Femur (tissue), 1 donor: ENCODE data around the gene GRIN2A.
A peak's percentile ranks its signal among the peaks of the same experiment; 100 is the strongest.

Experiments used
- DNase-seq: peaks from one replicate; pipeline ENCODE4 v3.0.0-alpha.2; 2017

Gene GRIN2A

GRCh38 chr16:9805109-9805508 is 377.1 kb downstream of the GRIN2A start:
- DNase-seq: no peak

DNA sequence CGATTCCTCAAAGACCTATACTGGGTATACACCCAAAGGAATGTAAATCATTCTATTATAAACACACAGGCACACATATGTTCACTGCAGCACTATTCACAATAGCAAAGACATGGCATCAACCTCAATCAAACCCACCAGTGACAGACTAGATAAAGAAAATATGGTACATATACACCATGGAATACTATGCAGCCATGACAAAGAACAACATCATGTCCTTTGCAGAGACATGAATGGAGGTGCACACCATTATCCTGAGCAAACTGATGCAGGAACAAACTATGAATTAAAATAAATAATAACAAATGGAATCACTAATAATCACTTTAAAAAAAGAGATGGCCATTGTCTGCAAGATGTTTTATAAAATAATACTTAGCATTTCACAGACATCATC is 380.1 kb downstream of the GRIN2A start:
- no peak for DNase-seq

DNA sequence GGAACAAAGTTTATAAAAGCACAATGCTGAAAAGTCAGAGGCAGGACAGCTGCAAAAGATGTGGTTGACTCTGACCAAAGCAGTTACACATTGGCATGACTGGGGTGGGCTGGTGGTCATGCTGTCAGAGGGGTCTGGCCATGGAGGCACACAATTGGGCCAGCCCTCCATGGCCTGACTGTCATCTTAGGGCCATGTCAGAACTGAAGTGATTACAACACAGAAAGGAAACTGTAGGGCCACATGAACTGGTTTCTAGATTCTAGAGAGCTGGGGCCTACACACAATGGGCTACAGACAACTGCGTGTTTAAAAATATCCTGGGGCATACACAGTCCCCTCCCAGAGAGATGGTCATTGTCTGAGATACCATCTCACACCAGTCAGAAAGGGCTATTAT is 380.6 kb downstream of the GRIN2A start:
- DNase-seq: no peak

GRCh38 chr16:9800186-9800738 is 382.0 kb downstream of the GRIN2A start:
- no peak for DNase-seq

- no peak for DNase-seq
These were observed 383.2 kb downstream of the GRIN2A start for GRCh38 chr16:9798952-9799580.

- no peak for DNase-seq
These were observed 383.8 kb downstream of the GRIN2A start for GRCh38 chr16:9798474-9798873.

DNA sequence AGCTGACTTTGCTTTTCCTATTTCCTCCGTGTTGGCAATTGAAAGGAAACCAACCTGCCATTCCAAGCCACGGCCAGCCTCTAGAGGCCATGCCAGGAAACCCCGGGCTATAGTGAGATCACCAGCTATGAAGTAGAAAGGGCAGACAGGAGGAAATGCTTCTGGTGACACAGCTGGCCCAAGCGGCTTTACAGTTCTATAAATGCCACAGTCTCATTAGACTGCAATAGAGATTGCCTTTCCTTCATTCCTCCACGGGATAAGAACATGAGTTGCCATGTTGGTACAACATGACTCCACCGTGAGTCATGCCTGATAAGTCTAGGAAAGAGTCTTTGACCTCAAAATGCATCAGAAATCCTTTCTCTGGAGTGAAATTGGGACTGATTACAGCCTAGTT is 384.9 kb downstream of the GRIN2A start:
- peak; percentile 15 for DNase-seq

DNA sequence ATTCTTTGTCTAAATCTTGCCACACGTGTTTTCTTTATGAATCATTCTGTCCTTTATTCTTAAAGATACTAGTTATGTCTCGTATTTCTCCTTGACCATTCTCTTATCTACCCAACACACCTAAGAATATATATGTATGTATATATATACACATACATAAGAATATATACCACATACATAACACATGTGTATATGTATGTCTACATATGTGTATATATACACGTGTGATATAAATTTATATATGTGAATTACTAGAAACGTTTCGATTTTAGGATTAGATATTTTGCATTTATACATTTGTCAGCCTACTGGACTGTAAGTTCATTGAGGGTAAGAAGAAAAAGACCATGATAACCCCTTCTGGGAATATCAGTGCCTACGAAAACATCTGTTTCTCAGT is 388.6 kb downstream of the GRIN2A start:
- DNase-seq: no peak

- DNase-seq: no peak
These were observed 390.7 kb downstream of the GRIN2A start for GRCh38 chr16:9791556-9791955.

GRCh38 chr16:9790199-9790598 is 392.0 kb downstream of the GRIN2A start:
- no peak for DNase-seq

DNA sequence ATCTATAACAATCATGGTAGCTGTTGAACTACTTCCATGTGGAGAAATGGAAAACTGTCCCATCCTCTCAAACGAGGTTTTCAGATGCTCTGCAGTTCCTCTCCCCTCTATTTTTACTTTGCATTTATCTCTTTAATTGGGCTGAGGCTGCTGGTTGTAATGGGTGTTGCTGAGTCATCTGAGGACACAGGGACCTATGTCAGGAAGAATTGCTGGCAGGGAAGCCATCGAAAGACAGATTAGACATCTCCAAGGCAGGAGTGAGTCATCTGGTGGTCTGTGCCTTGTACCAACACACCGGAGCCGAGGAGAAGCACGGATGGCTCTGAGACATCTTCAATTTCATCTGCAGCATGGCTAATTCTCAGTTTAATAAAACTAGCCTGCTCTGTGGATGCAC is 394.5 kb downstream of the GRIN2A start:
- DNase-seq: no peak

- DNase-seq: no peak
These were observed 401.4 kb downstream of the GRIN2A start for GRCh38 chr16:9780831-9781230.

DNA sequence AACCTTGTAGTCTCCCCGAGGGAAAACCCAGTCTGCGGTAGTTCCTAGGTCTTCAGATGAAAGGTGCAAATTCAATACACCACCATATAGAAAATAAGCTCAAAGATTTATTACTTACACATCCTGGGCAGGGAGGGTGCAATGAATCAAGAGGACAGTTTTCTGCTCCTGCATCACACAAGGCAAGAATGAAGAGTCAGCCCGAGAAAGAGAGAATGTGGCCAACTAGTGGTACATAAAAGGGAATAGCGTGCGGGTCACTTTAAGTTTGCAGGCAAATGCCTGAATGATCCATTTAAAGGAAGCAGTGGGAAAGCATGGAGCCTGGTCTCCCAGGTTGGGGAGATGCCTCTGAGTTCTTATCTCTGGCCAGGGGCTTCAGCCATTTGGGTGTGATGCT is 403.4 kb downstream of the GRIN2A start:
- no peak for DNase-seq

DNA sequence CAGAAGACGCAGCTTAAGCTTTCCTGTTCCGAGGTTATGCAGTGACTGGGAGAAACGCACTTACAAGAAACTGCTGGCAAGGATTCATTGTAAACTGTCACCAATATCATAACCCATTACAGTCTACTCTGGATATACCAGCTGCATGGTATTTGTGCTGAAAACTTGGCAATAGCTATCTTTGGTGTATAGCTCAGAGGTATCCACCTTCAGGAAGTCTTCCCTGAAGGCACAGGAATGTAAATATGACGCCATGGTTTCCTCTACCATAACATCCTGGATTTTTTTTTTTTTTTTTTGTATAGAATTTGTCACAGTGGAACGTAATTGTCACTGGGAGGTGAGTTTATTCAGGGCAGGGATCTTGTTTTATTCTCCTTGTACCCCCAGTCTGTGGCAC is 406.2 kb downstream of the GRIN2A start:
- no peak for DNase-seq

DNA sequence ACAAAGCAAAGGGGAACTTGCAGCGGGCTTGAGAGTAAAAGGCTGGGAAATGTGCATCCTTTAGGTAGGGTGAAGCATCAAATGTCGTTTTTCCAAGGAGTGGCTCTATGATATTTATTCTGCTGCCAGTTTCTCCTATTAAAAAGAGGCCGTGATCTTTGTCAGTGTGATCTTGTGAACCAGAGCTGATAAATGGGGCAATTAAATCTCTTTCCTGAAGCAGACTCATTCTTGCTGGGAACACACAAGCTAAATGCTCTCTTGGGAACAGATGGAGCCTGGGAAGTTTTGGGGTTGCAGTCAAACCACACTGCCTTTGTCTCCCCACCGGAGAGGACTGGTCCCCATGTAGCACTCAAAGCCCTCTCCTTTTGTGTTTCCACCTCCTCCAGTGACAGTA is 408.9 kb downstream of the GRIN2A start:
- DNase-seq: no peak

DNA sequence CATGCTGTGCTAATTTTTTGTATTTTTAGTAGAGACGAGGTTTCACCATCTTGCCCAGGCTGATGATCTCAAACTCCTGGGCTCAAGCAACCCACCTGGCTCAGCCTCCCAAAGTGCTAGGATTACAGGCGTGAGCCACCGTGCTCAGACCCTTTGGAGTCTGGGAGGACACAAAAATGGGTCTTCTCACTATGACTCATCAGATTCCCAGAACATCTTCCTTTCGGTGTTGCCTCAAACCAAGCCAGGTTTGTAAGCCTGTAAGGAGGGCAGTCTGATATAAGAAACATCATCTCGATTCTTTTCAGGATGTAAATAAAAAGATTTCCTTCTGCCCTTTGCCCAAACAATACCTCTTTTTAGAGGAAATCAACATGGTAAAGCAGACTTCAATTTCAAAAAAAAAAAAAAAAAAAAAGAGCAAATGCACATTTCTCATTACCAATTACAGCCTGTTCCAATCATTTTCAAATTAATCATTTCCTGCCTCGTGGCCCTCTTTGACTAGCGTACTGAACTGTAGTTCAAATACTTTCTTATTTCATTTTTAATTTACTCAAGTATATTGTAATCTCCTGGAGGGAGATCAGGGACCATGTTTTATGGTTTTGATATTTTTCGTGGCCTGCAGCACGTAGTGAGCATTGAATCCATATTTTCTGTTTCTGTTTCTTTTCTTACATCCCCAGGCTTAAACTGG is 409.6 kb downstream of the GRIN2A start:
- no peak for DNase-seq

DNA sequence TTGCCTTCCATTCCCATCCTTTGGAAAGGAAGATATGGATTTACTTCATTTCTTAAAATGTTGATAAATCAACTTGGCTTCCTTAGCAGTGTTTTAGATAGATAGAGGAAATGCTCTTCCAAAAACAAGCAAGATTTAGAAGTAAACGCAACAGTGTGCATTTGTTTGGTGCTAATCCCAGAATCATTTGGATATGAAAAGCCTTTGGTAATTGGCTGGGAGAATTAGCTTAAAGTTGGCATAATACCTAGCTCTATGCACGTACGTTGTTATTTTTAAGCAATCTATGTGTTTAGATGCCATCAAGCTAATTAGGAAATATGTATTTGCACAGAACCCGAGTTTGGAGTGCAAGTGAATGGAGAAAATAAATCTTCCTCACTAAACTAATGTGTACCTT is 415.3 kb downstream of the GRIN2A start:
- no peak for DNase-seq

- DNase-seq: no peak
These were observed 418.7 kb downstream of the GRIN2A start for GRCh38 chr16:9763505-9763904.

DNA sequence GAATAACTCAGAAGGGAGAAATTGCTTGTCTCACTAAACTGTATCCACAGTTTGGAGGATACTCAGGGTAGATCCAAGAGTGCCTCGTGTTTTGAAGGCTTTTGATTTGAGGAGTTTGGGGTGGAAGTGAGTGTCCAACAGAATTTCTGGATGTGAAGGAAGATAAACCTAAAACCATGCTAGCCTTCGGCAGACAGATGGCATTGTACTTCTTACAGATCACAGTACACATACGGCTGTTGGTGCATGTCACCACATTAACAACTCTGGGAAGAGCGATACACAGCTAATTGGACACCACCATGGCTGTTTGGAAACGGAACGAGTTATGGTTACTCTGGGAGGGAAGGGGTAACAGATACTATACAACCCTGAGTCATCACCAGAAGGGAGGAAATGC is 420.4 kb downstream of the GRIN2A start:
- no peak for DNase-seq

- DNase-seq: no peak
These were observed 424.5 kb downstream of the GRIN2A start for GRCh38 chr16:9757687-9758086.

- DNase-seq: no peak
These were observed 425.8 kb downstream of the GRIN2A start for GRCh38 chr16:9756434-9756833.

DNA sequence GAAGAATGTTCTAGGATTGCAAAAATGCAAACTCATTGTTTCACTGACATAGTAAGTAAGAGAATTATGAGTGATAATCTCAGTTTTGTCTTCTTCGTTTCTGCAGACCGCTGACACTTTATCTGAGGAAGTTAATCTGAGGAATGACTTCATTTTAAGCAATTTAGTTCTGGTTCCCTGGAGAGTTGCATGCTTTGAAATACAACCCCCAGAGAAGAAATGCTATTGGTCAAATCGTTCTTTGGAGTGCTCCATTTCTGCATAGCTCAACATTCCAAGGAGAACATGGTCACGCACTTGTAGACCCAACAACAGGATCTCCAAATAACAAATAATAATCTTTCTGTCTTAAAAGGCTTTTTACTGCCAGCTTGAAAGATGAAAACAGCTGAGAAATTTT is 427.1 kb downstream of the GRIN2A start:
- no peak for DNase-seq

DNA sequence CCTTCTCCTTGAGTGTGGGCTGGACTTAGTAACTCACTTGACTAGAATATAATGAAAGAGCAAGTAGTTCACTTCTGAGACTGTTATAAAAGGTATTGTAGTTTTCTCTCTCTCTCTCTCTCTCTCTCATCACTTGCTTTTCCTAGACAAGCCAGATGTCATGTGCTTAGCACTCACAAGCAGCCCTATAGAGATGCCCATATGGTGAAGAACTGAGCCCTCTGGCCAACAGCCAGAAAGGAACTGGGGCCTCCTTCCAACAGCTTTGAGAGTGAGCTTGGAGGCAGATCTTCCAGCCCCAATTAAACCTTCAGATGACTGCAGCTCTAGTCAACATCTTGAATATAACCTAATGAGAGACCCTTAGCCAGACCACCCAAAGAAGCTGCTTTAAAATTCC is 440.5 kb downstream of the GRIN2A start:
- no peak for DNase-seq

GRCh38 chr16:9739301-9739700 is 442.9 kb downstream of the GRIN2A start:
- DNase-seq: no peak

GRCh38 chr16:9738690-9739089 is 443.5 kb downstream of the GRIN2A start:
- no peak for DNase-seq
